ENCODE results near the gene NFATC2IP. TPM values are rescaled to one million over a fixed set of nuclear protein-coding genes. Genes with fewer than 3 reads are reported as not detected.
"Not testable (repeated sequence)": the region's sequence is repeated elsewhere in the genome, so short reads cannot be mapped to it uniquely, and the experiment has no call there.

Gene NFATC2IP
- total RNA-seq, 1 experiment from 2014 or later = 63.5 TPM

GRCh38 chr16:28937222-28937876, 13.4 kb upstream of the NFATC2IP start:
- H3K27ac ChIP-seq (ENCODE audit: low read depth, low read length, poor library complexity, severe bottlenecking) = no peak overlapping the region
- intact Hi-C loops (cut with micrococcal nuclease; ENCODE audit: unreplicated experiment) = no loop called here
- no peaks in the 10 kb centered on the region for H3K36me3 ChIP-seq (ENCODE audit: insufficient read depth, low read length, poor library complexity, severe bottlenecking)
- BruUV-seq (replicated peaks) = no TSS peak
- ChIA-PET CTCF (no interaction called here), POLR2A (ENCODE audit: low non-redundant PET) (no interaction called here)
- peaks cover 5% of the 10 kb centered on the region for H3K4me1 ChIP-seq (ENCODE audit: insufficient read depth, low read length, poor library complexity, severe bottlenecking)
- no peaks in the 10 kb centered on the region for H3K27me3 ChIP-seq (replicated peaks; ENCODE audit: insufficient read depth, low read depth, low read length, poor library complexity)
- TF ChIP-seq, protein P1, sequence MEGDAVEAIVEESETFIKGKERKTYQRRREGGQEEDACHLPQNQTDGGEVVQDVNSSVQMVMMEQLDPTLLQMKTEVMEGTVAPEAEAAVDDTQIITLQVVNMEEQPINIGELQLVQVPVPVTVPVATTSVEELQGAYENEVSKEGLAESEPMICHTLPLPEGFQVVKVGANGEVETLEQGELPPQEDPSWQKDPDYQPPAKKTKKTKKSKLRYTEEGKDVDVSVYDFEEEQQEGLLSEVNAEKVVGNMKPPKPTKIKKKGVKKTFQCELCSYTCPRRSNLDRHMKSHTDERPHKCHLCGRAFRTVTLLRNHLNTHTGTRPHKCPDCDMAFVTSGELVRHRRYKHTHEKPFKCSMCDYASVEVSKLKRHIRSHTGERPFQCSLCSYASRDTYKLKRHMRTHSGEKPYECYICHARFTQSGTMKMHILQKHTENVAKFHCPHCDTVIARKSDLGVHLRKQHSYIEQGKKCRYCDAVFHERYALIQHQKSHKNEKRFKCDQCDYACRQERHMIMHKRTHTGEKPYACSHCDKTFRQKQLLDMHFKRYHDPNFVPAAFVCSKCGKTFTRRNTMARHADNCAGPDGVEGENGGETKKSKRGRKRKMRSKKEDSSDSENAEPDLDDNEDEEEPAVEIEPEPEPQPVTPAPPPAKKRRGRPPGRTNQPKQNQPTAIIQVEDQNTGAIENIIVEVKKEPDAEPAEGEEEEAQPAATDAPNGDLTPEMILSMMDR (conservative IDR thresholded peaks at IDR 0.05; ENCODE audit: low read depth, low read length) = no peak
- no peak for TF ChIP-seq EZH2 (IDR thresholded peaks at IDR 0.05; ENCODE audit: borderline replicate concordance, low read depth, low read length, poor library complexity, severe bottlenecking)
- no peaks in the 10 kb centered on the region for H3K9me3 ChIP-seq (ENCODE audit: low read depth, low read length, poor library complexity, severe bottlenecking)
- no peak for DNase-seq (ENCODE audit: low spot score)
- H3K4me3 ChIP-seq (ENCODE audit: low read depth, low read length, poor library complexity, severe bottlenecking) = no peak overlapping the region

DNA sequence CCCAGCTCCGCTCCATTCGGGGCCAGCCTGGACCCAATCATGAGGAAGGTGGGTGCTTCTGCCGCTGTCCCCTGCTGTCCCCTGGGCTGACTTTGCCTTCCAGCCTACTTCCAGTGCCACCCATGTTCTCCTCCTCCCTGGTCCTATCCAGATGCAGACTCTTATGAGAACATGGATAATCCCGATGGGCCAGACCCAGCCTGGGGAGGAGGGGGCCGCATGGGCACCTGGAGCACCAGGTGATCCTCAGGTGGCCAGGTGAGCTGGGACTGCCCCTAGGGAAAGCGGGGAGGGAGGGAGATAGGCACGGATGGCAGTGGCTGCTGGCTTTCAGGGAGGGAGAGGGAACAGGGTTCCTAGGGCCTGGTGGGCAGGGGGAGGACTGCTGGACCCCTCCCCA, 12.0 kb upstream of the NFATC2IP start:
- ChIA-PET POLR2A (ENCODE audit: low non-redundant PET) (no interaction called here), CTCF (no interaction called here)
- BruUV-seq (replicated peaks) = no TSS peak

GRCh38 chr16:28939825-28940224, 10.9 kb upstream of the NFATC2IP start:
- H3K9me3 ChIP-seq (ENCODE audit: low read depth, low read length, poor library complexity, severe bottlenecking); intact Hi-C loops (cut with micrococcal nuclease; ENCODE audit: unreplicated experiment); H3K4me1 ChIP-seq (ENCODE audit: insufficient read depth, low read length, poor library complexity, severe bottlenecking); H3K27me3 ChIP-seq (replicated peaks; ENCODE audit: insufficient read depth, low read depth, low read length, poor library complexity); POLR2A ChIA-PET (ENCODE audit: low non-redundant PET); H3K27ac ChIP-seq (ENCODE audit: low read depth, low read length, poor library complexity, severe bottlenecking); BruUV-seq (replicated peaks); H3K36me3 ChIP-seq (ENCODE audit: insufficient read depth, low read length, poor library complexity, severe bottlenecking); DNase-seq (ENCODE audit: low spot score); CTCF ChIA-PET; H3K4me3 ChIP-seq (ENCODE audit: low read depth, low read length, poor library complexity, severe bottlenecking): not testable (repeated sequence)

More for the DNA sequence above, 12.0 kb upstream of the NFATC2IP start:
- intact Hi-C loops (cut with micrococcal nuclease; ENCODE audit: unreplicated experiment) = no loop called here
- no peak overlapping the region for H3K4me3 ChIP-seq (ENCODE audit: low read depth, low read length, poor library complexity, severe bottlenecking)
- TF ChIP-seq, protein P1 (conservative IDR thresholded peaks at IDR 0.05; ENCODE audit: low read depth, low read length) = no peak
- TF ChIP-seq EZH2 (IDR thresholded peaks at IDR 0.05; ENCODE audit: borderline replicate concordance, low read depth, low read length, poor library complexity, severe bottlenecking) = no peak
- H3K36me3 ChIP-seq (ENCODE audit: insufficient read depth, low read length, poor library complexity, severe bottlenecking) = no peaks in the 10 kb centered on the region
- no peaks in the 10 kb centered on the region for H3K27me3 ChIP-seq (replicated peaks; ENCODE audit: insufficient read depth, low read depth, low read length, poor library complexity)
- no peak for DNase-seq (ENCODE audit: low spot score)
- H3K4me1 ChIP-seq (ENCODE audit: insufficient read depth, low read length, poor library complexity, severe bottlenecking) = peaks cover 5% of the 10 kb centered on the region
- H3K27ac ChIP-seq (ENCODE audit: low read depth, low read length, poor library complexity, severe bottlenecking) = no peak overlapping the region
- no peaks in the 10 kb centered on the region for H3K9me3 ChIP-seq (ENCODE audit: low read depth, low read length, poor library complexity, severe bottlenecking)

- ChIA-PET CTCF (no interaction called here), POLR2A (ENCODE audit: low non-redundant PET) (interaction anchor here (0.6 kb wide), 1 partner anchor 74 kb away, joined by 5 read pairs; no protein-coding TSS in a partner anchor)
- H3K4me3 ChIP-seq (ENCODE audit: low read depth, low read length, poor library complexity, severe bottlenecking) = no peak overlapping the region
- no peaks in the 10 kb centered on the region for H3K36me3 ChIP-seq (ENCODE audit: insufficient read depth, low read length, poor library complexity, severe bottlenecking)
- no peaks in the 10 kb centered on the region for H3K9me3 ChIP-seq (ENCODE audit: low read depth, low read length, poor library complexity, severe bottlenecking)
- H3K27me3 ChIP-seq (replicated peaks; ENCODE audit: insufficient read depth, low read depth, low read length, poor library complexity) = no peaks in the 10 kb centered on the region
- no peak for DNase-seq (ENCODE audit: low spot score)
- H3K27ac ChIP-seq (ENCODE audit: low read depth, low read length, poor library complexity, severe bottlenecking) = no peak overlapping the region
- intact Hi-C loops (cut with micrococcal nuclease; ENCODE audit: unreplicated experiment) = no loop called here
- TF ChIP-seq, protein P1 (conservative IDR thresholded peaks at IDR 0.05; ENCODE audit: low read depth, low read length) = no peak
- TF ChIP-seq EZH2 (IDR thresholded peaks at IDR 0.05; ENCODE audit: borderline replicate concordance, low read depth, low read length, poor library complexity, severe bottlenecking) = no peak
- BruUV-seq (replicated peaks) = no TSS peak
- H3K4me1 ChIP-seq (ENCODE audit: insufficient read depth, low read length, poor library complexity, severe bottlenecking) = no peaks in the 10 kb centered on the region
These were observed 7.5 kb upstream of the NFATC2IP start for GRCh38 chr16:28943281-28943680.

Measured in A673 (cell line).